Activated CD4-positive, alpha-beta T cell treated with anti-CD3 and anti-CD28 coated beads, Interleukin-2, amount 50 U/mL, for 4 hours (primary cell): ENCODE results near the gene OR10A2.
"Not testable (repeated sequence)": the region's sequence is repeated elsewhere in the genome, so short reads cannot be mapped to it uniquely, and the experiment has no call there.

ENCODE experiments used
- DNase-seq, 2 experiments: peaks; one replicate each; pipeline ENCODE4 v3.0.0-alpha.2; 2020

Gene OR10A2, protein sequence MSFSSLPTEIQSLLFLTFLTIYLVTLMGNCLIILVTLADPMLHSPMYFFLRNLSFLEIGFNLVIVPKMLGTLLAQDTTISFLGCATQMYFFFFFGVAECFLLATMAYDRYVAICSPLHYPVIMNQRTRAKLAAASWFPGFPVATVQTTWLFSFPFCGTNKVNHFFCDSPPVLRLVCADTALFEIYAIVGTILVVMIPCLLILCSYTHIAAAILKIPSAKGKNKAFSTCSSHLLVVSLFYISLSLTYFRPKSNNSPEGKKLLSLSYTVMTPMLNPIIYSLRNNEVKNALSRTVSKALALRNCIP

DNA sequence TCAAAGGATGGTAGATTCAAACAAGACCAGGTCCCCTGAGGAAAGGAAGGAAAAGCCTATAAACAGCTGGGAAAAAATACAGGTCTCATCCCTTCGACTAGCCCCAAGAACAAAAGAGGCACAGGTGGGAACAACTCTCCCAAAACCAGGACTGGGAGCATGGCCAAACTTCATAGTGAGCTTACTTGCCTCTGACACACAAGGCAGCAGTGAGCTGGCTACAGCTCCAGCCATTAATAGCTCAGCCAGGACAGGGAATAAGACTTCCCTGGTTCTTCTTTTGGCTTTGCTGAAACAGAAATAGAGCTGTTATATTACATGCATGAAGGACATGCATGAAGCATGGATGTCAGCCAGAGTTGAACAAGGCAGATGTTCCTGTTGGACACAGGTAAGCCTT, at the start of gene OR10A2:
OR10A2 (plus strand) TSS at position 97 of the 400 bp plus-strand sequence. CDS start 6,698 bp downstream, outside the sequence.
- DNase-seq: no peak

DNA sequence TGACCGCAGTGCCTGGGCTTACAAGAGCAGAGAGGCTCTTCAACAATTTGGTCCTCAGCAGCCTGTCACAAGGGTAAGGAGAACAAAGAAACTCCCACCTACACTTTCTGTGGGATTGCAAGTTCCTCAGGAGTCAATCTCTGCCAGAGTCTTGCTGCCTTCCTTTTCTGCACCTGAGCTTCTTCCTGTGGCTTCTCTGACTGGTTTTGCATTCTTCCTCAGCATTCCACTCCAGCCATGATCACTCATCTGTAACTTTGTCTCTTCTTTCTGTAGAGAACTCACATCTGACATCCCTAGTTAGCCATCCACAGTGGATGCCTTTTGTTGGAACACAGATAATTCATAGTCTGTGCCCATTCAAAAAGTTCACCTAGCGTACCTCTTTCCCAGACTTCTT, 49.2 kb upstream of the OR10A2 start:
- DNase-seq: no peak

DNA sequence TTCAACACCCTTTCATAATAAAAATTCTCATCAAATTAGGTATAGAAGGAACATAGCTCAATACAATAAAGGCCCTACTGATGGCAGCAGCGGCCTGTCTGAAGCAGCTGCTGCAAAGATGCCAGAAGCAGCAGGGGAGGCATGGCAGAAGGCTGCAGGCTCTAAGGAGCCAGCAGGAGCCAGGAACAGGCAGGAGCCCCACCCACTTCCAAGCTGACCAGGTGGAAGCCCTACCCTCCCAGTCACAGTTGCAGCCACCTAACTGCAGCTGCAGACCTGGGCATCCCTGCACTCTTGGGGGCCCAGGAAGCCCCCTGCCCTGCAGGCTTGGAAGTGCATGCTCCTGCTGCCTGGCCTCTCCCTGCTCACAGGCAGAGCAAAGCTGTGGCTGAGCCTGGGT, 45.2 kb upstream of the OR10A2 start:
- DNase-seq: no peak

DNA sequence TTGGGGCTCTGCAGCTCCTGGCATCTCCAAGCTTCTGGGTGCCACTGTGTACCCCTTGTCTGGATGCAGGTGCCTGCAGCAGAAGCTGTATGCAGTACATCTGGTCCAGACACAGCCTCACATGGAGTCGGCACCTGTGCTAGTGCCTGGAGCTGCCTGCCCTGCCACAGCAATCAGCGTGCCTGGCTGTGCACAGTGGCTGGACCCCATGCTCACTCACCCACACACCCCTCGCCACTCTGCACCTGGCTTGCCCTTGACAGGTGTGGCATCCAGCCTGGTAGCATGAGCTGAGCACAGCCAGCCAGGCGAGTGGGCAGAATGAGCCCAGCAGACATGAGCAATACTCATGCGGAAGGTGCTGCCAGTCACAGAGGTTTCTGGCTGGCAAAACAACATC, 43.9 kb upstream of the OR10A2 start:
- DNase-seq: no peak

DNA sequence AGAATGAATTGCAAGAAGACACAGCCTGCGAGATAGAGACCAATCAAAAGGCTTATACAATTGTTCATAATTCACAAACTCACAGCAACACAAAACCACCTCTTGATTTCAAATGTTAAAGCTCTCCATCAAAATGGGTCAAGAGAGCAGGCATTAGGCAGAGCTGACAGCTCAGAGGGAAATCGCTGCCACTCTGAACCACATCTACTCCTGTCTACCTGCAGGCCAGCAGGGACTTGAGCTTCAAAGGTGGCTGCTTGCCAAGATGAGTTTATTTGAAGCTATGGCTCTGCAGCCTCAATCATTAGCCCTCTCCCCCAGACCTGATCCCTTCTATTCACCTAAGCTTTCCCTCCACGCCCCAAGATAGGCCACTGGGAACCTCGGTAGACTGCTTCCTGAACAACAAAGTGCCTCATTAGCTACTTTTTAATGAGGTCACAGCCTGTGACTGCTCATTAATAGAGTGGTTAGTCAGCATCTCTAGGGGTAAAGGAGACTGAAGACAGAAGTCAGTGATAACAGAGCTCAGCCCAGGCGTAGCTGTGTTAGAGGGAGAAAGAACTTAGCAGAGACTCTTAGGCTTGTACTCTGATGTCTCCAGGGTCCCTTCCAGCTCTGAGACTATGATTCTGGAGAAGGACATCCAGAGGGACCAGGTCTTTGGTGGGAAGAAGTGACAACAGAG, 38.6 kb upstream of the OR10A2 start:
- DNase-seq: no peak

DNA sequence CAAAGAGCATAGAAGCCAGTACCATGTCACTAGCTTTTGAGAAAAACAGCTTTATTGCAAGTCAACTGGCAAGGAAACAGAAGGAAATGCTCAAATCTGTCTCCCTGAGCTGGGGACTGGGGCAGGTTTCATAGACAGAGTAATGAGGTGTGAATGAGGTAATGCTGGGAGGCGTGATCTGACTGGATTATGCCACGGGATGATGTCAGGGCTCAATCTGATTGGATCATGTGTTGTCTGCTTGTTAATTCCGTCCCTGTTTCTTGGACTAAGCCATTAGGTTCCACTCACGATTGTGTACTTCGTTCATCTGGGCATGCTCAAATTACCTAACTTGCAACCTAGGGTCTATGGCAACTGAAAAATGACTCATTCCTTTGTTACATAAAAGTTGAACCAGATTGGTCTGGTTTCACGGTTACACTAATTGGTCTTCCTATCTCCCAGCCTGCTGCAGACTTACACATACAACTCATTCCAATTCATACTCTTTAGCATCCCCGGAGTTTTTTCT, 37.6 kb upstream of the OR10A2 start:
- no peak for DNase-seq

DNA sequence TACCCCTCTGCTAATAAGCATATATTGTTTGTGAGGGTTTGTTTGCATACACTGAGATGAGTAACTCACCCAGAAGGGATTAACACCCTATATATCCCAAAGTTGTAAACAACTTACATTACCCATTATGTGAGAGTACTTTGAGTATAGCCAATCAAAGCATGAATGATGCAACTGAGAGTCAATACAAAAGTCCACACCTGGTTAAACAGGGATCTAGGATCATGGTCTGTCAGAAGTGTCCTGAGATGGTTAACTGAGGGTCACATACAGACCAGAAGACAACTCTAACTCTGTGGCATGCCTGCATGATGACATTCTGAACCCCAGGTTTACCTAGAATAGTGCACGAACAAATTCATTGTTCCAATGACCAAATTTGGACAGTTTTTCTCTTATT, 34.8 kb upstream of the OR10A2 start:
- no peak for DNase-seq

DNA sequence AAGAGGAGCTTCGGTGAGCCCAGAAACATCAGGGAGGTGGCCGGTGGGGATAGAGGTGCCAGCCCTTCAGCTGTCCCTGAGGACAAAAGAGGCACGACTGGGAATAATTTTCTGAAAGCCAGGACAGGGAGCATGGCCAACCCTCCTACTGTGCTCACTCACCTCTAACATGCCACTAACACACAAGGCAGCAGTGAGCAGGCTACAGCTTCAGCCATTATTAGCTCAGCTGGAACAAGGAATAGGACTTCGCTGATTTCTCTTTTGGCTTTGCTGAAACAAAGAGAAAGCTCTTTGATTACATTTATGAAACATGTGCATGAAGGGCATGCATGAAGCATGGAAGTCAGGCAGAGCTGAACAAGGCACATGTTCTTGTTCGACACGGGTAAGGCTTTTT, 29.5 kb upstream of the OR10A2 start:
- DNase-seq: no peak

DNA sequence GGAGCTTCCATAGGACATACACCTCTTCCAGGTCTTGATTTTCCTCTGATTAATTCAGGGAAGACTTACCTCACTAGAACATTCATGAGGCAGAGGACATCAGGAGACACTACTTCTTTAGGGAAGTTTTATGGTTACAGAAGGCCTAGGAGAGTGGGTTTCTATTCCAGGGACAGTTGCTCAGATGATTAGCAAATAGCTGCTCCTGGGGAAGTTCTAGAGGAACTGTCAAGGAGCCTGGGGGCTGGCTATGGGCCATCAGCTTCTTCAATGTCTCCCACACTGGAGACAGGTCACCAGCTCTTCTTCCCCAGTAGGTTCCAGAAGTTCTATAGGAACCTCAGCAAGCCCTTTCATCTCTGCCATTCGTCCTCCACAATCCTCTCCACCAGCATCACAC, 28.8 kb upstream of the OR10A2 start:
- DNase-seq: no peak

DNA sequence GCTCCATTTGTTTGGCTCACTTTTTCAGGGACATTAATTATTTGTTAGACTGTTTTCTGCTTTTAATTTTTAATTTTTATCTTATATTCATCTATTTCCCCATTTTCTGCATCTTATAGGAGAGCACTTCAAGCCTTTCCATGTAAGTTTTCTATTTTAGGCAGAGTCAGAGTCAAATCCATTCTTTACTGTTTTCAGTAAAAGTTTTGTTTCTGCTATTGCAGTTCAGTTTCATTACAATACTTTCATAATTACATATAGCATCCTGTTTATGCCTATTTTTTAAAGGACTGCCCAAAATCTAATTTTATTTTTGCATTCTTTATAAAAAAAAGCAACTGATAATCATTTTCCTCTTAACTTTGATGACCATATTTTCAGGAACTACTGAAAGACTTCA, 21.2 kb upstream of the OR10A2 start:
- DNase-seq: no peak

DNA sequence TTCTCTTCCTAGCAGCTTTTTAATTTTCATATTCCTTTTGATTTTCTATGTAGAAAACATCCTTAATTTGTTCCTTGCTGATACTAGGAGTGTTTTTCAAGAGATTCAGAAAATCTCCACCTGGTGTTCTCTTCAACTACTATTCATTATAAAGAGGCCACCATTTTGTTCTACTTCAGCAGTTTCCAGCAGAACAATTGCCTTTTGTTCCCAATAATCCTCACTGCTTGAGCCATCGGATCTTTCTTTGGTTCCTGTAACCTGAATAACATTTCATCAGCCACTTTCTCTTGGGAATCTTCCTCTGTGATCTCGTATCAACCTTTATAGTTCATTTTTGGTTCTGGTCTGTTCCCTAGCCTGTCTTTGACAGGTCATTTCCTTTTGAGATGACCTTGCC, 19.2 kb upstream of the OR10A2 start:
- DNase-seq: no peak

DNA sequence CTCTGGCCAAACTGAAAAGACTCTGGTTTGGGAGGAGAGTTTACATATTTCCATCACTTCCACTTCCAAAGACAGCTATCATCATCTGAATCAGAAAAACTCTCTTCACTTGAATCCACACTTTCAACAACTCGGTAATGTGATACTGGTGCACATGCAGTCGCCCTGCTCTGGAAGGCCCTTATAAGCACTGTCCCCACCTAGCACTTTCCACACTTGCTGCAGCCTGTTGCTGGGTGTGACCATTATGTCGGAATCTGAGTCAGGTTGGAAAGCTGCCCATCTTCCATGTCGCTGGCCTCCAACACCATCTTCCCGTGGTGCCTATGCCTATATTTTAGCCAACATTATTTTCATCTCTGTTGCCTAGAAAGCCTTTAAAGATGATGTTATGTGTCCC, 18.5 kb upstream of the OR10A2 start:
- no peak for DNase-seq

DNA sequence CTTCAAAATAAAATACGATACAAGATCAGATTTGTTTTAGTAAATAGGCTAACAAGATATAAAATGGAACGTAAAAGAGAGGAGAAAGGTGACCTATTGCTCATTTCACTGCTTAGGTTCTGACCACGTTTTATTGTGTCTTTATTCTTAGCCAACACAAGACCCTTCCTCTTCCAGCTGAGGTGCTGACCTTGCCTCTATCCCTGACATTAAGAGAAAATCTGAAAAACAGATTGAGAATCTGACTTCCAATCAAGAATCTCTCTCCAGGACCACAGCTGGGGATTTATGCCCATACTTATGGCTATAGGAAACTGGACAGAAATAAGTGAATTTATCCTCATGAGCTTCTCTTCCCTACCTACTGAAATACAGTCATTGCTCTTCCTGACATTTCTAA, 17.5 kb upstream of the OR10A2 start, which contains the start of gene OR10A5:
OR10A5 (plus strand) TSS at position 301 of the 400 bp plus-strand sequence; CDS start at position 301, 0 bp downstream.
- no peak for DNase-seq

DNA sequence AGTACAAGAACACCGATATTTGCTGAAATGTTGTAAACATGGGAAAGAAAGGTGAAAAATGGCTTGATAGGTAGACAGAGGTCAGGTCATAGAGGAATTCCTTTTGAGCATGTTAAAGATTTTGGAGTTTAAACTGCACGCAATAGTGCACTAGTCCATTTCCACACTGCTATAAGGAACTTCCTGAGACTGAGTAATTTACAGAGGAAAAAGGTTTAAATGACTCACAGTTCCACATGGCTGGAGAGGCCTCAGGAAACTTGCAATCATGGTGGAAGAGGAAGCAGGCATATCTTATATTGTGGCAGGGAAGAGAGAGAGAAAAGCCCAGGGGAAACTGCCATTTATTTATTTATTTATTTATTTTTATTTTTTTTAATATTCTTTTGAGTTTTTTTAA, 12.3 kb upstream of the OR10A2 start:
- DNase-seq: no peak

DNA sequence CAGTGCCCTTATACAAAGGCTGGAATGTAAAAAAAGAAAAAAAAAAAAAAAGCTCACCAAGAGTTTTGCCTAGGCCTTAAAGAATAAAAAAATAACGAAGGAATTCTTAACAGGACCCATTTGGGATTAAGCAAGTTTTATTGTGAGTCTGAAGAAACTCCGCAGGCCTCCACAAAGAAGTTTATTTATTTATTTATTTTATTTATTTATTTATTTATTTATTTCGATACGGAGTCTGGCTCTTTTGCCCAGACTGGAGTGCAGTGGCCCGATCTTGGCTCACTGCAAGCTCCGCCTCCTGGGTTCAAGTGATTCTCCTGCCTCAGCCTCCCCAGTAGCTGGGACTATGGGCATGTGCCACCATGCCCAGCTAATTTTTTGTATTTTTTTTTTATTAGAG, 8.1 kb upstream of the OR10A2 start:
- not testable (repeated sequence) for DNase-seq

DNA sequence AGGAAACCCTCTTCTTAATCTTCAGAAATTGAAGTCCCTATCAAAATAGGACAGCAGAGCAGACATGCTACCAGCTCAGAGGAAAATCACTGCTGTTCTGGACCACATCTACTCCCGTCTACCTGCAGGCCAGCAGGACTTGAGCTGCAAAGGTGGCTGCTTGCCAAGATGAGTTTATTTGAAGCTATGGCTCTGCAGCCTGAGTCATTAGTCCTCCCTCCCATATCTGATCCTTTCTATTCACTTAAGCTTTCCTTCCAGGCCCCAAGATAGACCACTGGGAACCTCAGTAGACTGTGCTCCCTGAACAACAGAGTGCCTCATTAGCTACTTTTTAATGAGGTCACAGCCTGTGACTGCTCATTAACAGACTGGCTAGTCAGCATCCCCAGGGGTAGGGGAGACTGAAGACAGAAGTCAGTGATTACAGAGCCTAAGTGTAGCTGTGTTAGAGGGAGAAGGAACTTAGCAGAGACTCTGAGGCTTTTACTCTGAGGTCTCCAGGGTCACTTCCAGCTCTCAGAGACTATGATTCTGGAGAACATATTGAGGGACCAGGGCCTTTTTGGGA, 6.8 kb upstream of the OR10A2 start:
- no peak for DNase-seq

DNA sequence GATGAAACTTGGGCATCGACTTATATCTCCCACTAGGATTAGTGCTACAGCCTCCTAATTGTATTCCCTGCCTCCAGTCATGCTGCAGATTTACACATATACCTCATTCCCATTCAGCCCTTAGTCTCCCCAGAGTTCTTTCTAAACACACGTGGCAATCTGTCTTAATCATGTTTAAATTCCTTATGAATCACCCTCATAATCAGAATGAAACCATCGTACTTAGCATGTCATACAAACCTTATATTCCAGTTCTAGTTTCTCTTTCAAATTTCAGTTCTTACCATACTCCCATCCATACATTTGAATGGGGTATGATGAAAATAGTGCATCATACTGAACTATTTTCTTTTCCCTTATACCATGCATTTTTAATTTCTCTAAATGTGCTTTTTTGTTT, 6.0 kb upstream of the OR10A2 start:
- DNase-seq: no peak

DNA sequence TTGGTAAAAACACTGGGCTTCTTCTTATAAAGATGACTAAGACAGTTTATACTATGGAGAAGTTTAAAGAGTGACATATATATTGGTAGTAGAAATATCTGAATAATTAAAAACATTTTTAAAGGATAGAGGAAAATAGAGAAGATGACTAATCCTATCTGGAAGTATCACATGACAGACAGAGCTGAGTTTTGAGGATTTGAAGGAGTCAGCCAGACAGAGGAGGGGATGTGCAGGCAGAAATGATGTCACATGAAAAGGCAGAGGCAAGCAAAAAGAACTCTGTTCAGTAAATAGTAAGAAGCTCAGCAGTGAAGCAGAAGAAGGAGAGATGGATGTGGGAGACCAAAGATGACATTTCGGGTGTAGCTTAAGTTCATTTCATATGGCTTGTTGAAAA, 1.6 kb downstream of the OR10A2 start:
- DNase-seq: no peak

DNA sequence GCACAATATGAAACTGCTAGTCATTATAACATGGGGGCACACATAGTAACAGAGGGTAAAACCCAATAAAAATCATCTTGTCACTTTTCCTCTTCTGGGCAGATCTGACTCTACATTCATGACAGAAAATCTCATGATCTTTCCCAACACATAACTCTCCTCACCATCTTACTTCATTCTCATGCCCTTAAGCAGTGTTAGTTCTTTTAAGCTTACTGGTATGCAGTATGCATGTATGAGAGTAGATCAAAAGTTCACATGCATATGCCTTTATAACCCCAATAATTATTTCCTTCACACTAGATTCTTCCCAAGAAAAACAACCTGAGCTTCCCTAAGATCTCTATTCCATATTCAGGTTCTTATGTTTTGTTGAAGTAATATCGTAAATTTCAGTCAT, 8.4 kb downstream of the OR10A2 start:
- no peak for DNase-seq

DNA sequence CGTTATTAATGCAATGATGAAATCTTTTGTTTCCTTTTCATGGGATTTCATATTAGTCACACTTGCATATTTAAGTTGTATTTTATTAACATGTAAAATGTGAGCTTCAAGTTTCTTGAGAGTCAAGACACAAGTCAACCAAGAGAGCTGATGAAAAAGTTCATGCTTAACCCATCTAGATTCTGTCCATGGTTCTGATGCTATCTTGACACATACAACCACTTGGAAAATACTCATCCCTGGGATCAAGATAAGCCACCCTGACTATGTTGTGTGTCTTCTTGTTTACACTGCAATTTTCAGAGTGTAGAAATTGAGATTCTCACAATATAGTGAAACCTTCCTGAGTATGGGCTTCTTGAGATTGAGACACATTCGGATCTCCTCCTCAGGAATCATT, 12.9 kb downstream of the OR10A2 start:
- DNase-seq: no peak

DNA sequence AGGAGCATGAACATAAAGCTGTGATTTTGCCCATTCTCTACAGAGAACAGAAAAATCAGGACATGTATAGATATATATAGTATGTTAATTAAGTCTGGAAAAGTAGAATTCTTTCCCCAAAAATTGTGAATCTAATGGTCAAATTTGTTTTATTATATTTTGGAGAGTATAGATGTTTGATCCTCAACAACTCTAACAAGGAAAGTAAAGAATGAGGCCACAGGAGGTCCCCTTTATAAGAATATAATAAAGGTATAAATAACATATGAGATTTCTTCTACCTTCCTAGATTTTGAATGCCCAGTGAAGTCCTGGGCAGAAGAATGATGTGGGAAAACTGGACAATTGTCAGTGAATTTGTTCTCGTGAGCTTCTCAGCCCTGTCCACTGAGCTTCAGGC, 13.5 kb downstream of the OR10A2 start, which contains the start of gene OR10A4:
OR10A4 (plus strand) TSS at position 301 of the 400 bp plus-strand sequence; CDS start at position 324, 23 bp downstream.
- no peak for DNase-seq

DNA sequence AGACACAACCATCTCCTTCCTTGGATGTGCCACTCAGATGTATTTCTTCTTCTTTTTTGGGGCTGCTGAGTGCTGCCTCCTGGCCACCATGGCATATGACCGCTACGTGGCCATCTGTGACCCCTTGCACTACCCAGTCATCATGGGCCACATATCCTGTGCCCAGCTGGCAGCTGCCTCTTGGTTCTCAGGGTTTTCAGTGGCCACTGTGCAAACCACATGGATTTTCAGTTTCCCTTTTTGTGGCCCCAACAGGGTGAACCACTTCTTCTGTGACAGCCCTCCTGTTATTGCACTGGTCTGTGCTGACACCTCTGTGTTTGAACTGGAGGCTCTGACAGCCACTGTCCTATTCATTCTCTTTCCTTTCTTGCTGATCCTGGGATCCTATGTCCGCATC, 14.1 kb downstream of the OR10A2 start:
- DNase-seq: no peak

DNA sequence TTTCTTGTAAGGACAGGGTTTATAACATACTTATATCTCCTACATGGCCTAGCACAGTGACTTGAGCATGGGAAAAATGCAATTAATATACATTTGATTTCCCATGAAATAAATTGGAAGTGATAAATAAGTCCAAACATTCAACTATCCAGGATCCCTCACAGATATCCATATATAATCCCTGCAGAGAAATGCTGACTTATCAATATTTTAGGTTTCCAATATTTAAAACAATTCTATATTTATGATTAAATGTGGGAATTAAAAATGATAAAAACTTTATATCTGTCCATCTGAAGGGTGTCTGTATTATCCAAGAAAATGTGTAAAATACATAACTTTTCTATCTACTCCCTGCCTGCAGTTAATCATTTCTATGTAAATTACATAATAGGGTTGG, 19.9 kb downstream of the OR10A2 start:
- DNase-seq: no peak

DNA sequence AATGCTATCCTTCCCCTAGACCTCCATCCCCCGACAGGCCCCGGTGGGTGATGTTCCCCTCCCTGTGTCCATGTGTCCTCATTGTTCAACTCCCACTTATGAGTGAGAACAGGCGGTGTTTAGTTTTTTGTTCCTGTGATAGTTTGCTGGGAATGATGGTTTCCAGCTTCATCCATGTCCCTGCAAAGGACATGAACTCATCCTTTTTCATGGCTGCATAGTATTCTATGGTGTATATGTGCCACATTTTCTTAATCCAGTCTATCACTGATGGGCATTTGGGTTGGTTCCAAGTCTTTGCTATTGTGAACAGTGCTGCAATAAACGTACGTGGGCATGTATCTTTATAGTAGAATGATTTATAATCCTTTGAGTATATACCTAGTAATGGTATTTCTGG, 24.9 kb downstream of the OR10A2 start:
- not testable (repeated sequence) for DNase-seq
